ENCODE measurements around the gene BBS7. TPM values are rescaled to one million over a fixed set of nuclear protein-coding genes. Genes with fewer than 3 reads are reported as not detected.

BBS7 gene
- polyA plus RNA-seq, 1 donor from 2014 or later: 60.9 TPM

DNA sequence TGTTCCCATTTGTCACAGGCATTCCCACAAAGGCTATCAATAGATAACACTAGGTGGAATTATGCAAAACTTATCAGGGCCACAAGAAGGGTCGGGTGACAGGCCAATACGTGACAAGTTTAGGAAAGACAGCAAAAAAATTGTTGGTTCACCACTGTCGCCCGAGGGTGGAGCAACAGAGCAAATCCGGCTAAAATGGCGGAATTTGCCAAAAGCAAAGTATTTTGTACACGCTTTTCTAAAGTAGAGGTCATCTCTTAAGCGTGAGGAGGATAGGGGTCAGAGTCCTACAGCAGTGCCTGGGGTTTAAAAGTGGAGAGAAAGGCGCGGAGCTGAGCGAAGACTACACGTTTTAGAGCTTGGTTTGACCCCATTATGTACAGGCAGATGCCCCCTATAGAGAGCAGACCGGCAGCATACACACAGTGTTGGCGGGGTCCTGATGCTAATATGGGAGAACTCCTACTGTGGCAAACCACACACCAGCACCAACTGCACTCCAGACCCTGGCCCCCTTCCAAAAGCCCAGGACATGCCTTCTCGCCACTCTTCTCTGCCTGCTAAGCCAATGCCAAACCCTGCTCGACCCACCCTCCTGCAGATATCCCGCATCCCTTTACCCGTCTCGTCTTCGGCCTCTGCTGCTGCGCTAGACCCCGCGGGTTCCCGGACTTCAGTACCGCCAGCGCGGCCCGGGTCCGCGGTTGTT lies 47.3 kb downstream of the BBS7 start:
- Histone ChIP-seq H3K4me2 (ENCODE audit: low read length) (peak overlapping the region; percentile 68), H3K9ac (ENCODE audit: low read length) (peak overlapping the region; percentile 13), H3K36me3 (ENCODE audit: insufficient read depth, low read length) (peaks cover 4% of the 10 kb centered on the region), H3K4me3 (ENCODE audit: low read length) (peak overlapping the region; percentile 81), H3K9me3 (ENCODE audit: low read length) (no peaks in the 10 kb centered on the region), H3K27me3 (ENCODE audit: insufficient read depth, low read depth, low read length) (no peaks in the 10 kb centered on the region), H3K27ac (ENCODE audit: low read length) (no peak overlapping the region), H3K9me2 (ENCODE audit: insufficient read depth, low read length) (no peaks in the 10 kb centered on the region), H3F3A (ENCODE audit: insufficient read depth, low read length, poor library complexity, severe bottlenecking) (no peaks in the 10 kb centered on the region), H3K79me2 (replicated peaks; ENCODE audit: insufficient read depth, low read length) (peaks cover 26% of the 10 kb centered on the region), H4K20me1 (ENCODE audit: insufficient read depth) (no peaks in the 10 kb centered on the region), H2AFZ (ENCODE audit: low read depth, low read length) (no peak overlapping the region)
- no peak for TF ChIP-seq SMC3 (conservative IDR thresholded peaks at IDR 0.05; ENCODE audit: poor library complexity)
- TF ChIP-seq, protein P1, sequence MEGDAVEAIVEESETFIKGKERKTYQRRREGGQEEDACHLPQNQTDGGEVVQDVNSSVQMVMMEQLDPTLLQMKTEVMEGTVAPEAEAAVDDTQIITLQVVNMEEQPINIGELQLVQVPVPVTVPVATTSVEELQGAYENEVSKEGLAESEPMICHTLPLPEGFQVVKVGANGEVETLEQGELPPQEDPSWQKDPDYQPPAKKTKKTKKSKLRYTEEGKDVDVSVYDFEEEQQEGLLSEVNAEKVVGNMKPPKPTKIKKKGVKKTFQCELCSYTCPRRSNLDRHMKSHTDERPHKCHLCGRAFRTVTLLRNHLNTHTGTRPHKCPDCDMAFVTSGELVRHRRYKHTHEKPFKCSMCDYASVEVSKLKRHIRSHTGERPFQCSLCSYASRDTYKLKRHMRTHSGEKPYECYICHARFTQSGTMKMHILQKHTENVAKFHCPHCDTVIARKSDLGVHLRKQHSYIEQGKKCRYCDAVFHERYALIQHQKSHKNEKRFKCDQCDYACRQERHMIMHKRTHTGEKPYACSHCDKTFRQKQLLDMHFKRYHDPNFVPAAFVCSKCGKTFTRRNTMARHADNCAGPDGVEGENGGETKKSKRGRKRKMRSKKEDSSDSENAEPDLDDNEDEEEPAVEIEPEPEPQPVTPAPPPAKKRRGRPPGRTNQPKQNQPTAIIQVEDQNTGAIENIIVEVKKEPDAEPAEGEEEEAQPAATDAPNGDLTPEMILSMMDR (IDR thresholded peaks at IDR 0.05; ENCODE audit: poor library complexity, severe bottlenecking): no peak
- TF ChIP-seq MXI1 (conservative IDR thresholded peaks at IDR 0.05; ENCODE audit: poor library complexity, severe bottlenecking): no peak
- TF ChIP-seq POLR2AphosphoS5 (IDR thresholded peaks at IDR 0.05): no peak

GRCh38 chr4:121822047-121822446 lies 48.2 kb downstream of the BBS7 start:
- Histone ChIP-seq H3K79me2 (replicated peaks; ENCODE audit: insufficient read depth, low read length) (peaks cover 26% of the 10 kb centered on the region), H3K27me3 (ENCODE audit: insufficient read depth, low read depth, low read length) (no peaks in the 10 kb centered on the region), H3K4me2 (ENCODE audit: low read length) (no peak overlapping the region), H3F3A (ENCODE audit: insufficient read depth, low read length, poor library complexity, severe bottlenecking) (no peaks in the 10 kb centered on the region), H4K20me1 (ENCODE audit: insufficient read depth) (no peaks in the 10 kb centered on the region), H2AFZ (ENCODE audit: low read depth, low read length) (no peak overlapping the region), H3K36me3 (ENCODE audit: insufficient read depth, low read length) (peaks cover under 1% of the 10 kb centered on the region), H3K9ac (ENCODE audit: low read length) (no peak overlapping the region), H3K9me2 (ENCODE audit: insufficient read depth, low read length) (no peaks in the 10 kb centered on the region), H3K9me3 (ENCODE audit: low read length) (no peaks in the 10 kb centered on the region), H3K27ac (ENCODE audit: low read length) (no peak overlapping the region), H3K4me3 (ENCODE audit: low read length) (no peak overlapping the region)
- no peak for TF ChIP-seq TAF1 (IDR thresholded peaks at IDR 0.05; ENCODE audit: low read depth)
- no peak for TF ChIP-seq SMC3 (conservative IDR thresholded peaks at IDR 0.05; ENCODE audit: poor library complexity)
- no peak for TF ChIP-seq RAD21 (conservative IDR thresholded peaks at IDR 0.05)

DNA sequence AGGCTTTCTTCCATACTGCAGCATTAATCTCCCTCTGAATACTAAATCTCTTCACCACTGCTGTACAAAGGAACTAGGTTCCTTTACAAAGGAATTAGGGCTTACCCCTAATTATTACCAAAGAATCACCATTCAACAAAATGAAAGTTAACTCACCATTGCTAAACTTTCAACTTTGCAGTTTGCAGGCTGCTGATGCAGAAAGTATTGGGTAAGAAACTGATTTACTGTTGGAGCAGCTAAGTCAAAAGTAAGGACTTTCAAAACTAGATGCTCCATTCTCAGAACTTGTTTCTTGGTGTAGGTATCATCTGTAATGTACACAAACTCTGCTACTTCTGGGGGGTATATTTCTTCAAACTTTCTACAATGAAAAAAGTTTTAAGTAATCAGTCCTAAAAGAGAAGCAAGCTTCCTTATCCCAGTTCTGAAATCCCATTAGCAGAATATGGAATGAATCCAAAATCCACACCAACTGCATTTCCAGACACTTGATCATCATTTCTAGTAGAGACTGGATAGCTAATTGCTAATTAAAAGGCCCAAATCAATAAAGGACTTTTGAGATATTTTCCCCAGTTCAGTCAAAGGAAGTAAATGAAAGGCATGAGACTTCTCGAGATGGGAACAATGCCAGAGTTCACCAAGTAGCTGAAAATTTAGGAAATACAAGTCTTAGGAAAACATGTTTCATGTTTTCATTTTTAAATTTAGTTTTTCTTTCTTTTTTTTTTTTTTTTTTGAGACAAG lies 50.9 kb downstream of the BBS7 start:
- Histone ChIP-seq H3K36me3 (ENCODE audit: insufficient read depth, low read length) (no peaks in the 10 kb centered on the region), H3K9me2 (ENCODE audit: insufficient read depth, low read length) (no peaks in the 10 kb centered on the region), H3K79me2 (replicated peaks; ENCODE audit: insufficient read depth, low read length) (peaks cover 26% of the 10 kb centered on the region), H4K20me1 (ENCODE audit: insufficient read depth) (no peaks in the 10 kb centered on the region), H3K27ac (ENCODE audit: low read length) (no peak overlapping the region), H2AFZ (ENCODE audit: low read depth, low read length) (no peak overlapping the region), H3K4me3 (ENCODE audit: low read length) (no peak overlapping the region), H3K9me3 (ENCODE audit: low read length) (no peaks in the 10 kb centered on the region), H3F3A (ENCODE audit: insufficient read depth, low read length, poor library complexity, severe bottlenecking) (no peaks in the 10 kb centered on the region), H3K27me3 (ENCODE audit: insufficient read depth, low read depth, low read length) (no peaks in the 10 kb centered on the region), H3K9ac (ENCODE audit: low read length) (no peak overlapping the region), H3K4me2 (ENCODE audit: low read length) (no peak overlapping the region)
- no peak for TF ChIP-seq SMC3 (conservative IDR thresholded peaks at IDR 0.05; ENCODE audit: poor library complexity)
- TF ChIP-seq EZH2 (IDR thresholded peaks at IDR 0.05; ENCODE audit: borderline replicate concordance, insufficient read depth, low read length, poor library complexity, severe bottlenecking): no peak
- no peak for TF ChIP-seq RAD21 (conservative IDR thresholded peaks at IDR 0.05)
- TF ChIP-seq, protein P1 (IDR thresholded peaks at IDR 0.05; ENCODE audit: poor library complexity, severe bottlenecking): no peak
- TF ChIP-seq POLR2AphosphoS5 (IDR thresholded peaks at IDR 0.05): no peak
- TF ChIP-seq TAF1 (IDR thresholded peaks at IDR 0.05; ENCODE audit: low read depth): no peak
- TF ChIP-seq EP300 (conservative IDR thresholded peaks at IDR 0.05; ENCODE audit: poor library complexity, severe bottlenecking): no peak
- TF ChIP-seq MXI1 (conservative IDR thresholded peaks at IDR 0.05; ENCODE audit: poor library complexity, severe bottlenecking): no peak
- TF ChIP-seq REST (IDR thresholded peaks at IDR 0.05; ENCODE audit: borderline replicate concordance): no peak

Data from neural cell (in vitro differentiated cells).